Left ventricle myocardium inferior (tissue), 1 donor: ENCODE data around the gene NTM. TPM values are rescaled to one million over a fixed set of nuclear protein-coding genes. Genes with fewer than 3 reads are reported as not detected.

Source experiments
- DNase-seq: peaks from one replicate; pipeline ENCODE4 v3.0.0-alpha.2; 2020
- H3K27ac ChIP-seq: fragments of 200-600 bp; replicated peaks from 2 replicates; pipeline ENCODE4 v1.8.0; 2021
- H3K27me3 ChIP-seq: fragments of 200-600 bp; 2 replicates; pipeline ENCODE4 v1.8.0; 2021; ENCODE audit warnings: low read depth
- H3K36me3 ChIP-seq: fragments of 200-600 bp; 2 replicates; pipeline ENCODE4 v1.8.0; 2021
- H3K4me1 ChIP-seq: fragments of 200-600 bp; 2 replicates; pipeline ENCODE4 v1.8.0; 2021
- H3K4me3 ChIP-seq: fragments of 200-600 bp; 2 replicates; pipeline ENCODE4 v1.8.0; 2021; ENCODE audit warnings: mild to moderate bottlenecking, moderate library complexity
- H3K9me3 ChIP-seq: fragments of 200-600 bp; replicated peaks from 2 replicates; pipeline ENCODE4 v1.8.0; 2021
- intact Hi-C: fragments of 100-400 bp; cut with micrococcal nuclease; formaldehyde crosslinking; loops from one replicate; pipeline ENCODE4 v1.11.0; 2022
- total RNA-seq: library from RNA; stranded (reverse); fragmentation: NEBNext Ultra II Directional; extraction: Animal tissue kit (Norgen Biotek cat#: 25700); gene quantifications from one replicate; pipeline ENCODE4 v1.2.1, GENCODE V29; 2021
- TF ChIP-seq, protein P1 (sequence below): fragments of 200-600 bp; IDR thresholded peaks from 2 replicates; pipeline ENCODE4 v1.8.0; 2021; ENCODE audit warnings: antibody characterized with exemption, mild to moderate bottlenecking, borderline replicate concordance
- donor health status: DM: no; HTN: yes; CAD: no; lungs with severe emphysema.

Gene NTM
- total RNA-seq, 1 donor from 2014 or later, result 1.0 TPM

DNA sequence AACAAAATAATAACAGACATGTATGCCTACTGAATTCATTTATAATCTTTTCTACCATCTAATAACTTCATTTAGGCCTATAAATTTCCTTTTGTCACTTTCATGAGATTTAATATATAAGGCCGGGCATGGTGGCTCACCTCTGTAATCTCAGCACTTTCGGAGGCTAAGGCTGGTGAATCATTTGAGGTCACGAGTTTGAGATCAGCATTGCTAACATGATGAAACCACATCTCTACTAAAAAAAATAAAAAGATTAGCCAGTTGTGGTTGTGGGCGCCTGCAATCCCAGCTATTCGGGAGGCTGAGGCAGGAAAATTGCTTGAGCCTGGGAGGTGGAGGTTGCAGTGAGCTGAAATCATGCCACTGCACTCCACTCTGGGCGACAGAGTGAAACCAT lies 14.2 kb upstream of the NTM start:
- peaks cover 16% of the 10 kb centered on the region for H3K27me3 ChIP-seq
- TF ChIP-seq, protein P1, sequence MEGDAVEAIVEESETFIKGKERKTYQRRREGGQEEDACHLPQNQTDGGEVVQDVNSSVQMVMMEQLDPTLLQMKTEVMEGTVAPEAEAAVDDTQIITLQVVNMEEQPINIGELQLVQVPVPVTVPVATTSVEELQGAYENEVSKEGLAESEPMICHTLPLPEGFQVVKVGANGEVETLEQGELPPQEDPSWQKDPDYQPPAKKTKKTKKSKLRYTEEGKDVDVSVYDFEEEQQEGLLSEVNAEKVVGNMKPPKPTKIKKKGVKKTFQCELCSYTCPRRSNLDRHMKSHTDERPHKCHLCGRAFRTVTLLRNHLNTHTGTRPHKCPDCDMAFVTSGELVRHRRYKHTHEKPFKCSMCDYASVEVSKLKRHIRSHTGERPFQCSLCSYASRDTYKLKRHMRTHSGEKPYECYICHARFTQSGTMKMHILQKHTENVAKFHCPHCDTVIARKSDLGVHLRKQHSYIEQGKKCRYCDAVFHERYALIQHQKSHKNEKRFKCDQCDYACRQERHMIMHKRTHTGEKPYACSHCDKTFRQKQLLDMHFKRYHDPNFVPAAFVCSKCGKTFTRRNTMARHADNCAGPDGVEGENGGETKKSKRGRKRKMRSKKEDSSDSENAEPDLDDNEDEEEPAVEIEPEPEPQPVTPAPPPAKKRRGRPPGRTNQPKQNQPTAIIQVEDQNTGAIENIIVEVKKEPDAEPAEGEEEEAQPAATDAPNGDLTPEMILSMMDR, result no peak
- no peak for DNase-seq
- no peak overlapping the region for H3K4me3 ChIP-seq
- no peaks in the 10 kb centered on the region for H3K4me1 ChIP-seq
- H3K9me3 ChIP-seq, result no peaks in the 10 kb centered on the region
- intact Hi-C loops, result no loop called here
- H3K27ac ChIP-seq, result no peak overlapping the region
- H3K36me3 ChIP-seq, result no peaks in the 10 kb centered on the region

GRCh38 chr11:131365329-131365930 lies 5.0 kb upstream of the NTM start:
- no peak overlapping the region for H3K4me3 ChIP-seq
- intact Hi-C loops, result no loop called here
- no peaks in the 10 kb centered on the region for H3K4me1 ChIP-seq
- H3K36me3 ChIP-seq, result no peaks in the 10 kb centered on the region
- no peak for DNase-seq
- no peaks in the 10 kb centered on the region for H3K9me3 ChIP-seq
- H3K27ac ChIP-seq, result no peak overlapping the region
- TF ChIP-seq, protein P1, result no peak
- H3K27me3 ChIP-seq, result peaks cover 27% of the 10 kb centered on the region

GRCh38 chr11:131370901-131371790 lies 731 bp downstream of the NTM start:
- H3K27ac ChIP-seq, result no peak overlapping the region
- intact Hi-C loops, result no loop called here
- no peaks in the 10 kb centered on the region for H3K9me3 ChIP-seq
- H3K27me3 ChIP-seq, result peaks cover 73% of the 10 kb centered on the region
- peak overlapping the region; percentile 46 for H3K4me3 ChIP-seq
- no peak for DNase-seq
- TF ChIP-seq, protein P1, result no peak
- no peaks in the 10 kb centered on the region for H3K36me3 ChIP-seq
- H3K4me1 ChIP-seq, result peaks cover 14% of the 10 kb centered on the region

DNA sequence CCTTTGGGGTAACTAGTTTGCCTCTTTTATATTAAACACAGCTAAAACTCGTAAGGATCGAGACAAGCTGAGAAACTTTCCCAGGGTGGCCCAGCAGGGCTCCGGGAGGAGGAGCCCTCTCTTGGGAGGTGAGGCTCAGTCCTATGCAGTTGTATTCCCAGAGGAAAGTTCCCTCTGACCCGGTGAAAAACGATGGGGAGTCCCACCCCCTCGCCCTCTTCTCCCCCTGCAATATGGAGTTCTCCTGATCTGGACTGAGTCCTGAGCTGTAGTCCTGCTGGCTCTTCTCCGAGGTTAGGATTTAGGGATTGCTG lies 1.3 kb downstream of the NTM start:
- no peak for DNase-seq
- Histone ChIP-seq H3K4me1 (peaks cover 14% of the 10 kb centered on the region), H3K4me3 (peak overlapping the region; percentile 46), H3K27me3 (peaks cover 76% of the 10 kb centered on the region), H3K36me3 (no peaks in the 10 kb centered on the region), H3K9me3 (no peaks in the 10 kb centered on the region), H3K27ac (no peak overlapping the region)
- intact Hi-C loops, result no loop called here
- TF ChIP-seq, protein P1, result no peak

DNA sequence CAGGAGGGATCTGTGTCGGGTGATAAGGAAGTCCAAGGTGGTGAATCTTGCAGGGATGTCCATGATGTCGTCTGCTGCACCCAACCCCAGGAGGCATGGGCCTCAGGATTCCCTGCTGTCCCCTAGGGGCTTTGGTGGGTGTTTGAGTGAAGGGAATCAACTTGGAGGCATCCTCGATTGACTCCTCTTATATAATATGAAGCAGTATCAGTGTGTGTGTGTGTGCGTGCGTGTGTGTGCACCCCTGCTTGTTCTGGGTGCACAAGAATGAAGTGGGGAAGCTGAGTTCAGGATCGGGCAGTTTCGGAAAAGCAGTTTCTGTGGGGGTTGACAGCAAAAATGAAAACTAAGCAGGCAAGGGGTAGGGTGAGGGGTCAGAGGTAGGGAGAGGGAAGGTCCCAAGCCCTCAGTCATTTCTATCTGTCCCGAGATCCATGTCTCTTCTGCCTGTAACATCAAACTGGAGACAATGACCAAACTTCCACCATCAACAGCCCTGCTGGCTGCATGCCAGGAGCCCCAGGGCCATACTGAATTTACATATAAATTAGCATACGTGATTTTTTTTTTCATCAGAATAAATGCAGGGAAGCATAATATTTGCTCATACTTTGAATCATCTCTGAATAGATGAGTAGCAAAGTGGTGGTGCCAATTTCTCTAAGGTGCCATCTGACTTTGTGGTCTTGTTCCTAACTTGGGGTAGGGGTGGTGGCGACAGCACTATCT lies 2.0 kb downstream of the NTM start:
- Histone ChIP-seq H3K27me3 (peaks cover 77% of the 10 kb centered on the region), H3K27ac (no peak overlapping the region), H3K4me3 (no peak overlapping the region), H3K9me3 (no peaks in the 10 kb centered on the region), H3K4me1 (peaks cover 14% of the 10 kb centered on the region), H3K36me3 (no peaks in the 10 kb centered on the region)
- TF ChIP-seq, protein P1, result no peak
- intact Hi-C loops, result no loop called here
- DNase-seq, result no peak
